ENCODE measurements around the gene CISD3.

GRCh38 chr17:38707678-38708351 is 22.3 kb upstream of the CISD3 start:
- TF ChIP-seq, protein P1, sequence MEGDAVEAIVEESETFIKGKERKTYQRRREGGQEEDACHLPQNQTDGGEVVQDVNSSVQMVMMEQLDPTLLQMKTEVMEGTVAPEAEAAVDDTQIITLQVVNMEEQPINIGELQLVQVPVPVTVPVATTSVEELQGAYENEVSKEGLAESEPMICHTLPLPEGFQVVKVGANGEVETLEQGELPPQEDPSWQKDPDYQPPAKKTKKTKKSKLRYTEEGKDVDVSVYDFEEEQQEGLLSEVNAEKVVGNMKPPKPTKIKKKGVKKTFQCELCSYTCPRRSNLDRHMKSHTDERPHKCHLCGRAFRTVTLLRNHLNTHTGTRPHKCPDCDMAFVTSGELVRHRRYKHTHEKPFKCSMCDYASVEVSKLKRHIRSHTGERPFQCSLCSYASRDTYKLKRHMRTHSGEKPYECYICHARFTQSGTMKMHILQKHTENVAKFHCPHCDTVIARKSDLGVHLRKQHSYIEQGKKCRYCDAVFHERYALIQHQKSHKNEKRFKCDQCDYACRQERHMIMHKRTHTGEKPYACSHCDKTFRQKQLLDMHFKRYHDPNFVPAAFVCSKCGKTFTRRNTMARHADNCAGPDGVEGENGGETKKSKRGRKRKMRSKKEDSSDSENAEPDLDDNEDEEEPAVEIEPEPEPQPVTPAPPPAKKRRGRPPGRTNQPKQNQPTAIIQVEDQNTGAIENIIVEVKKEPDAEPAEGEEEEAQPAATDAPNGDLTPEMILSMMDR (conservative IDR thresholded peaks at IDR 0.05; ENCODE audit: low read depth, low read length) = no peak
- TF ChIP-seq RFX5 (IDR thresholded peaks at IDR 0.05; ENCODE audit: low read depth, low read length) (no peak), SMC3 (IDR thresholded peaks at IDR 0.05; ENCODE audit: low read depth, low read length) (no peak), POLR2A (IDR thresholded peaks at IDR 0.05; ENCODE audit: low read depth, low read length) (no peak), RCOR1 (IDR thresholded peaks at IDR 0.05; ENCODE audit: insufficient replicate concordance, low read length) (no peak)
- TF ChIP-seq, protein P2, sequence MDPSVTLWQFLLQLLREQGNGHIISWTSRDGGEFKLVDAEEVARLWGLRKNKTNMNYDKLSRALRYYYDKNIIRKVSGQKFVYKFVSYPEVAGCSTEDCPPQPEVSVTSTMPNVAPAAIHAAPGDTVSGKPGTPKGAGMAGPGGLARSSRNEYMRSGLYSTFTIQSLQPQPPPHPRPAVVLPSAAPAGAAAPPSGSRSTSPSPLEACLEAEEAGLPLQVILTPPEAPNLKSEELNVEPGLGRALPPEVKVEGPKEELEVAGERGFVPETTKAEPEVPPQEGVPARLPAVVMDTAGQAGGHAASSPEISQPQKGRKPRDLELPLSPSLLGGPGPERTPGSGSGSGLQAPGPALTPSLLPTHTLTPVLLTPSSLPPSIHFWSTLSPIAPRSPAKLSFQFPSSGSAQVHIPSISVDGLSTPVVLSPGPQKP (IDR thresholded peaks at IDR 0.05; ENCODE audit: borderline replicate concordance, low read depth, low read length) = no peak
